SK-N-SH treated with all-trans-retinoic acid at 6 μM for 48 hours (cell line): ENCODE results near the gene DTL.

Experiments
- ATAC-seq: fragments of 200-7000 bp; cut with Tn5 transposase; 3 replicates; pipeline ENCODE4 v1.9.1; 2020; ENCODE audit warnings: mild to moderate bottlenecking, moderate library complexity
- ARNTL ChIP-seq: fragments of 450-650 bp; formaldehyde crosslinking; IDR thresholded peaks from 2 replicates; pipeline ENCODE4 v1.5.0; 2020; ENCODE audit warnings: low read depth, mild to moderate bottlenecking, moderate library complexity, borderline replicate concordance
- BACH2 ChIP-seq: fragments of 250-450 bp; sonication (Bioruptor Pico); IDR thresholded peaks from 2 replicates; pipeline ENCODE4 v1.9.0; 2021; ENCODE audit warnings: mild to moderate bottlenecking, borderline replicate concordance
- CREB5 ChIP-seq: fragments of 250-450 bp; sonication (Bioruptor Pico); IDR thresholded peaks from 2 replicates; pipeline ENCODE4 v1.5.1; 2020; ENCODE audit warnings: low read depth, mild to moderate bottlenecking, moderate library complexity
- CSDC2 ChIP-seq: fragments of 250-450 bp; sonication (Bioruptor Pico); IDR thresholded peaks from 2 replicates; pipeline ENCODE4 v1.5.0; 2020; ENCODE audit warnings: mild to moderate bottlenecking, moderate library complexity
- CSRNP3 ChIP-seq: fragments of 250-450 bp; sonication (Bioruptor Pico); IDR thresholded peaks from 2 replicates; pipeline ENCODE4 v1.5.1; 2021; ENCODE audit warnings: mild to moderate bottlenecking, moderate library complexity
- ESRRG ChIP-seq: fragments of 250-450 bp; sonication (Bioruptor Pico); IDR thresholded peaks from 2 replicates; pipeline ENCODE4 v1.6.1; 2021; ENCODE audit warnings: mild to moderate bottlenecking
- ISL1 ChIP-seq: fragments of 250-450 bp; sonication (Bioruptor Pico); IDR thresholded peaks from 2 replicates; pipeline ENCODE4 v2.1.2; 2022; ENCODE audit warnings: mild to moderate bottlenecking, moderate library complexity
- OSR1 ChIP-seq: fragments of 250-450 bp; sonication (Bioruptor Pico); IDR thresholded peaks from 2 replicates; pipeline ENCODE4 v1.8.0; 2022; ENCODE audit warnings: moderate library complexity, mild to moderate bottlenecking, inconsistent platforms
- PATZ1 ChIP-seq: fragments of 250-450 bp; sonication (Bioruptor Pico); IDR thresholded peaks from 2 replicates; pipeline ENCODE4 v1.8.0; 2020; ENCODE audit warnings: mild to moderate bottlenecking, moderate library complexity, borderline replicate concordance
- POU6F1 ChIP-seq: fragments of 250-450 bp; sonication (Bioruptor Pico); IDR thresholded peaks from 2 replicates; pipeline ENCODE4 v1.8.0; 2021; ENCODE audit warnings: low read depth, mild to moderate bottlenecking, moderate library complexity, borderline replicate concordance
- PPARA ChIP-seq: fragments of 250-450 bp; sonication (Bioruptor Pico); IDR thresholded peaks from 2 replicates; pipeline ENCODE4 v1.5.0; 2020; ENCODE audit warnings: mild to moderate bottlenecking, borderline replicate concordance
- SNAI2 ChIP-seq: fragments of 250-450 bp; sonication (Bioruptor Pico); IDR thresholded peaks from 2 replicates; pipeline ENCODE4 v1.5.0; 2020; ENCODE audit warnings: mild to moderate bottlenecking, moderate library complexity
- TCF4 ChIP-seq: fragments of 250-450 bp; sonication (Bioruptor Pico); IDR thresholded peaks from 2 replicates; pipeline ENCODE4 v1.8.0; 2021; ENCODE audit warnings: mild to moderate bottlenecking, moderate library complexity, borderline replicate concordance
- TOX ChIP-seq: fragments of 250-450 bp; sonication (Bioruptor Pico); IDR thresholded peaks from 2 replicates; pipeline ENCODE4 v1.8.0; 2021; ENCODE audit warnings: mild to moderate bottlenecking, moderate library complexity, borderline replicate concordance
- ZFP3 ChIP-seq: fragments of 250-450 bp; sonication (Bioruptor Pico); IDR thresholded peaks from 2 replicates; pipeline ENCODE4 v1.5.0; 2020; ENCODE audit warnings: mild to moderate bottlenecking, moderate library complexity
- ZFP30 ChIP-seq: fragments of 450-650 bp; formaldehyde crosslinking; IDR thresholded peaks from 2 replicates; pipeline ENCODE4 v1.5.0; 2022; ENCODE audit warnings: mild to moderate bottlenecking, moderate library complexity
- ZNF565 ChIP-seq: fragments of 450-650 bp; formaldehyde crosslinking; conservative IDR thresholded peaks from 2 replicates; pipeline ENCODE4 v1.5.0; 2020; ENCODE audit warnings: low read depth, mild to moderate bottlenecking, moderate library complexity
- ZNF70 ChIP-seq: fragments of 450-650 bp; formaldehyde crosslinking; IDR thresholded peaks from 2 replicates; pipeline ENCODE4 v1.5.0; 2020; ENCODE audit warnings: mild to moderate bottlenecking, moderate library complexity
- ZNF8 ChIP-seq: fragments of 450-650 bp; formaldehyde crosslinking; IDR thresholded peaks from 2 replicates; pipeline ENCODE4 v1.5.0; 2020; ENCODE audit warnings: mild to moderate bottlenecking, moderate library complexity

DTL gene

GRCh38 chr1:212004895-212005608, 30.5 kb upstream of the DTL start:
- no peak for TF ChIP-seq TOX (CRISPR knock-in tag)
- TF ChIP-seq CSRNP3 (CRISPR knock-in tag), result no peak
- TF ChIP-seq POU6F1 (CRISPR knock-in tag), result no peak
- no peak for TF ChIP-seq ISL1 (CRISPR knock-in tag)
- no peak for TF ChIP-seq TCF4 (CRISPR knock-in tag)
- TF ChIP-seq SNAI2 (CRISPR knock-in tag), result no peak
- no peak for TF ChIP-seq OSR1 (CRISPR knock-in tag)
- ATAC-seq, result no peak

GRCh38 chr1:212007178-212007577, 28.4 kb upstream of the DTL start:
- ATAC-seq, result no peak
- no peak for TF ChIP-seq ARNTL
- no peak for TF ChIP-seq POU6F1 (CRISPR knock-in tag)
- no peak for TF ChIP-seq CSRNP3 (CRISPR knock-in tag)
- TF ChIP-seq ISL1 (CRISPR knock-in tag), result no peak
- TF ChIP-seq CREB5 (CRISPR knock-in tag), result no peak
- no peak for TF ChIP-seq TOX (CRISPR knock-in tag)
- TF ChIP-seq ZNF565 (CRISPR knock-in tag), result no peak
- no peak for TF ChIP-seq CSDC2
- no peak for TF ChIP-seq ZNF70
- TF ChIP-seq ZFP3, result no peak
- TF ChIP-seq BACH2 (CRISPR knock-in tag), result no peak
- no peak for TF ChIP-seq PPARA (CRISPR knock-in tag)
- no peak for TF ChIP-seq OSR1 (CRISPR knock-in tag)
- TF ChIP-seq PATZ1 (CRISPR knock-in tag), result no peak
- TF ChIP-seq ESRRG (CRISPR knock-in tag), result no peak
- TF ChIP-seq ZNF8, result no peak

GRCh38 chr1:212007886-212008285, 27.7 kb upstream of the DTL start:
- ATAC-seq, result no peak
- TF ChIP-seq ZFP30 (CRISPR knock-in tag) (no peak), ZNF70 (no peak), ZNF8 (no peak), SNAI2 (CRISPR knock-in tag) (no peak), PATZ1 (CRISPR knock-in tag) (no peak)
